Activated CD8-positive, alpha-beta memory T cell treated with anti-CD3 and anti-CD28 coated beads, Interleukin-2, amount 50 U/mL, for 1 hour (primary cell): ENCODE measurements around the gene LRCH1.

Experiments used
- DNase-seq: peaks from one replicate; pipeline ENCODE4 v3.0.0-alpha.2; 2020; ENCODE audit errors: extremely low read depth

The LRCH1 gene

GRCh38 chr13:46638262-46638661 is 85.3 kb downstream of the LRCH1 start:
- no peak for DNase-seq

DNA sequence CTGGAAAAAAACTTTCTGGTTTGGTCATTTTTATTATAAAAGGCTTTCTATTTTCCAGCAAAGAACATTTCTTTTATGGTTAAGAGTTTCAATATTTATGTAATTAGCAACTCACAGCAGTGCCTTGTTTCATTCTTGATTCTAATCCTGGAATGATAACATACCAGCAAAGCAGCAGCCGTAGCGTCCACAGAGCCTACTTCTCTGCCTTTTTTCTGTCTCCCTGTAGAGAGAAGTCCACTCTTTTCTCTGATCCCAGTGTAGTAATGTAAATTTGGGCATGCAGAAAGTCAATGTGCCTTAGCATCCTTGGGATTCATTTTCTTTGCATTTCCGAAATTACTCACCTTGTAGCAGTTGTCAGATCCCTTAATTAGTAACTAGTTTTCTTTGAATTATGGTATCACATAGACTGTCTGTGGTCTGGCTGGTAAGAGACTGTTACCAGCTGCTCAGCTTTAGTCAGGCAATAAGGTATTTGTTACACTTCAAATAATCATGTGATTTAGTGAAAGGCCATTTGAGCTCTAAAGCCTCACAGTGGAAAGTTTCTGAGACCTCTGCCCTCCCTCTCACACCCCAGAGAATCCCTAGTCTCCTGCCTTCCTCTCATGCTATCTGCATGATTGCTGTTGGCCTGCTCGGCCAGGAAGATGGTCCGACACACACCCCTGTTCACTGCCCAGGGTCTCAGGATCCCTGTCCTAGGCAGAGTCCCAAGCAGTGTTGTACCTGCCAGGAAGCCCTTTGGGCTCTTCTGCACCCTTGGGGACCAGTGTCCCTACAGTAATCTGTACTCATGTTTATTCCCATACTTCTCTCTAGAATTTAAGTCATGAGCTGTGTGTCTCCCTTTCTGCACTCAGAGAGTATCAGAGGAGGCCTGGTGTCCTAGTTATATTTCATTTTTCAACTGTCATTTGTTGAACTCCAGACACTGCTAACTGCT is 86.3 kb downstream of the LRCH1 start:
- DNase-seq, result no peak

- DNase-seq, result no peak
Observed at GRCh38 chr13:46640843-46641242, 87.9 kb downstream of the LRCH1 start.

GRCh38 chr13:46641274-46642081 is 88.5 kb downstream of the LRCH1 start:
- DNase-seq, result no peak

- no peak for DNase-seq
Observed at GRCh38 chr13:46642254-46642653, 89.3 kb downstream of the LRCH1 start.

GRCh38 chr13:46643165-46643777 is 90.3 kb downstream of the LRCH1 start:
- no peak for DNase-seq

DNA sequence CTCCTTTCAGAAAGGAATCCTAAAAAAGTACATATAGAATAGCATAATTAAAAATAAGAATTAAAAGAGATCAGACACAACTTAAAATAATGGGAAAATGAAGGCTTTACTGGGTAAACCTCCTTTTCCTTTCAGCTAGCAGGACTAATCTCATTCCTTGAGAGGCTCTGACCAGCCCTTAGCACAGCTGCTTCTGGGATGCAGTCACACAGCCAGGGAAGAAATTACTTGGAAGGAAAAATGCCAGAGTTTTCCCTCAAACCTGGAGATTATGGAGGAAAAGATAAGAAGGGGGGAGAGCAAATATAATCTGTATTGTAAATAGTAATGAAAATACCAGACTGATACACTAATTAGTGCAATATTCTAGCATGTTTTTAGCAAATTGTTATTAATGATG is 91.8 kb downstream of the LRCH1 start:
- no peak for DNase-seq

DNA sequence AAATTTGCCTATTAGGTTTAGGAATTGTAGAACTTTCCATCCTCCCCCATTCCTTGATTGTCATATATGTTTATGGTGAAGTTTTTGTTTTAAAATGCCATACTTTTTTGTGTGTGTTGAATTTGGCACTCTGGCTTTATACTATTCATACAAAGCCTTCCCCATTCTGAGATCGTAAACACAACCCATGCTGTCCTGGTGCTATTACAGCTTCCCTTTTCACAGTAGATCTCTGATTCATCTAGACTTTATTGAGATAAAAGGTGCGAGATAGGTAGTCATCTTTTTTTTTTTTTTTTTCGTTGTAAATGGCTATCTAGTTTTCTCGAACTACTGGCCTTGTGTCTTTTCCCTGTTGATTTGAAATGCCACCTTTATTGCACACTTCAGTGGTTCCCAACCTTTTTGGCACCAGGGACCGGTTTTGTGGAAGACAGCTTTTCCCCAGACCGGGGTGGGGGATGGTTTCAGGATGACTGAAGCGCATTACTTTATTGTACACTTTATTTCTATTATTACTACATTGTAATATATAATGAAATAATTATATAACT is 94.6 kb downstream of the LRCH1 start:
- no peak for DNase-seq

DNA sequence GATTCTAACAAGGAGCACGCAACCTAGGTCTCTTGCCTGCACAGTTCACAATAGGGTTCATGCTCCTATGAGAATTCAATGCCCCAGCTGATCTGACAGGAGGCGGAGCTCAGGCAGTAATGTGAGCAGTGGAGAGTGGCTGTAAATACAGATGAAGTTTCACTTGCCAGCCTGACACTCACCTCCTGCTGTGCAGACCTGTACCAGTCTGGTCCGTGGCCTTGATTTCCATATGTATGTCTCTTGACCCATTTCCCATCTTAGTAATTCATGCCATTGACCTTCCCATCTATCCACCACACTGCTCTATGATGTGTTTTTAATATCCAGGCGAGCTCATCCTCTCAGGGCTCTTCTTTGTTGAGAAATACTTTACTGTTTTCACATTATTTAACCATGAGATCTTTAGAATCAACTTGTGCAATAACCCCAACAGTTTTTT is 95.2 kb downstream of the LRCH1 start:
- no peak for DNase-seq

- DNase-seq, result no peak
Observed at GRCh38 chr13:46649816-46650215, 96.8 kb downstream of the LRCH1 start.

DNA sequence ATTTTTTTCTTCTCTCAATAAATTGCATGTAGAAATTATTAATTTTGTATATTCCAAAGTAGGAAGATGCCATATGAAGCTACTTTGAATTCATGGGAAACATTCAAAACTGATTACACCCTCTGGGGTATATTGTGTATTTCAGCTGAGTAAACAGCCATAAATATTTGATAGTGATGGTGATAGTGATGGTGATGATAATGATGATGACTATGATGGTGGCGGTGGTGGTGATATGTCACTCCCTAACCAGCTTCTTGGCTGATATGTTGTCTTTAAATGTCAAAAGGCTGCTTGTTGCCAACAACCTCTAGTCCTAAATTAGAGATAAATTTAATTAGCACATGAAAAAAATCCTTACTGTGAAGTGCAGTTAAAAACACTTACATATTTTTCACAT is 102.0 kb downstream of the LRCH1 start:
- DNase-seq, result no peak

DNA sequence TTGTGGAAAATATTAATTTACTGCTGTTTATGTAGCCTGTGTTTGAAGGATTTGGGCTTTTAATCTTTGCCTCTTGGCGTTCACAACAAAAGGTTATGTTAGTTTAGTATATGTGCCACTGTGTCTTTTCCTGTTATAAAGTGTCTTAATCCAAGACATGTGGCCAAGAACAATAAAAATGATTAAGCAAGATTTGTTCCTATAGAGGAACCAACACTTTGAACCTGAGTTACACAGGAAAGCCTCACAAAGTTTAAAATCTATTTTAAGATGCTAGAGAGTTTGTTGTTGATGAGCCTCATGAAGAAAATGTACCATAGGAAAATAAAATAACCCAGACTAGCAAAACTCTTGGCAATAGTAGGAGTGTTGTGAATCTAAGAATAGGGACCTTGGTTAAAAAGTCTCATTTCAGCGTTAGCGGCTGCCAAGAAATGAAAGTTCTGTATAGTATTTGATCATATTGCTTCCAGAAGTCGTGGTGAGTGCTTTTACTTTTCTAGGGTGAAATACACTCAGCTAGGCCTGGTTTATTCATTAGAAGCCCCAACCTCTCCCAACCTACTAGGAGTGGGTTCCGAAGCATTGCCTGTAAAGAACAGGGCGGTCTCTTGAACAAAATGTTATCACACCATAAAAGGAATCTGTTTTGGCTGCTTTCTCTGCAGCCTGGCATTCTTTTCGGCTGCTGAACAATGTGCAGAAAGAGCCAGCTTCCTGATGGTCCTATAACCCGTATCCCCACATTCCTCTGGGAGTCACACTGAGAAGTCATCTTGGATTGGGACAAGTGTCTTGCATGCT is 102.6 kb downstream of the LRCH1 start:
- DNase-seq, result no peak

DNA sequence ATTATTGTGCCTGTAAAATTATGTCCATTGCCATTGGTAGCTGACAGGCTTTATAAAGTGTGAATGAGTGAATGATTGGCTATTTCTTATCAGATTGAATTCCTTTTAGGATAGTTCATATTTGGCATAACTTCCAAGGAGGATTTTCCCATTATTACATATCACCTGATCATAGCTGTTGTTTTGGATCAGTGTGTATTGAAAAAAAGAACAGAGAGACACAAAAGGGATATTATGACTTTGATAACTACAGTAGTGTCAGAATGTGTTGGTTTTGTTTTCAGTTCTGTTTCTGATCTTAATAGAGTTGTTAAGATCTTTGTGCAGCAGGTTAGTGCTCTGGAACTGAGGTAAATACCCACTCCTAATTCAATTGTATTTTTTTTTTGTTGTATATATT is 103.8 kb downstream of the LRCH1 start:
- DNase-seq, result no peak

DNA sequence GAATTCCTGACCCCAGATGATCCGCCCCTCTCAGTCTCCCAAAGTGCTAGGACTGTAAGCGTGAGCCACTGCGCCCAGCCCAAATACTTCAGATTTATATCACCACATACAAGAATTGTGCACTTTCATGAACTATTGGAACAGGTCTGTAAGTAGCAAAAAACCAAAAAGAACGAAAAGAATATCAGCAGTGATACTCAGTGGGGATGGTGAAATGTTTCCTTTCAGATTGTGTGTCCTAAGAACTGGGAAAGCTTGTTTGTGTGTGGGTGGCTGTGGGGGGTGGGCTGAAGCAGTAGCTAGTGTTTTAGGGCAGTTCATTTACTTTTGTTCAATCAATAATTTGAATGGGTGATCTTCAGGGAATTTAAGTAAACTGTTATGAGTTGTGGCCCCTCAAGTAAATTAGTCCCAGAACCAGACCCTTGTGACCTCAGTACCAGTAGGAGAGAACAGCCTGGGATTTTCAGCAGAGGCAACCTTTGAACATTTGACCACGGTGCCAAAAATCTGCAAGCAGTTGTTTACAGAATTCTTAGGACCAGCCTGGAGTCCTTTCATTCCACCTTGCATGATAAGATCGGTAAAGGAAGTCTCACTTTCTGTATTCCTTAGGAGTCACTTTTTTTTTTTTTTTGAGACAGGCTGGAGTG is 106.6 kb downstream of the LRCH1 start:
- DNase-seq, result no peak

GRCh38 chr13:46660416-46660815 is 107.4 kb downstream of the LRCH1 start:
- DNase-seq, result no peak

DNA sequence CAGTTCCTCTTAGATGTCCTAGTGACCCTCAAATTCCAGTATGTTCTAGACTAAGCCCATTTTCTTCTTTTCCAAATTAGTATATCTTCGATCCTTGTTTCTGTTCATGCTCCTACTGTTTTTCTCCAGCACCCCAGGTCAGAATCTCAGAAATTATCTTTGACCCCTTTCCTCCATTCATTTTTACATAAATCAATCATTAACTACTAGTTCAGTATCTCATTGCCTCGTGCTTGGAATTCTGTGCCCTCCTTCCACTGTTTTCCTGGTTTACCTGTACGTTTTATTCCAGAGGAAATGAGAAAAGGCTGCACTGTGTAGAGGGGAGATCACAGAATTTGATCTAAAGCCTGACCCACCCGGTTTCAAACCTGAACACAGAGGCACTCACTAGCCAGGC is 107.9 kb downstream of the LRCH1 start:
- DNase-seq, result no peak

- DNase-seq, result no peak
Observed at GRCh38 chr13:46662690-46663089, 109.7 kb downstream of the LRCH1 start.

GRCh38 chr13:46663206-46664037 is 110.5 kb downstream of the LRCH1 start:
- DNase-seq, result no peak

- DNase-seq, result no peak
Observed at GRCh38 chr13:46664195-46664594, 111.2 kb downstream of the LRCH1 start.

DNA sequence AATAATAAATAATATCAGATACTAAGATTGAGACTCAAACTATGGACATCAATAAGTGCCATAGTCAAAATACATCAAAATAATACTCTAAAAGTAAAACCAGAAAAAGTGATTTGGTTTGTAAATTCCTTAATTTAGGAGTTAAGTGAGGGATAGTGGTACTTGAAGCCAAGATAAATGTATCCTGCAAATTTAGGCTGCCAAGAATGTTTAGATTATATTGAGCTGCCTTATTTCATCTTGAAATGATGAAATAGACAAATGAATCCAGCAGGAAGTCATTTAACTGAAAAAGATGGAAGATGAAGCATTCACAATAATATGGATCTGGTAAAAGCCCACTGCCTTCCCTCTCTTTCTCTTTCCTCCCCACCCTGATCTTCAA is 112.3 kb downstream of the LRCH1 start:
- DNase-seq, result no peak
